NCI-H526 (cell line): Measurements from ENCODE around the gene SELENOH.

Experiments used
- DNase-seq, 2 experiments: peaks; one replicate each; lab custom pipeline; 2025; lab: John Stamatoyannopoulos, UW

Gene SELENOH

GRCh38 chr11:57781529-57781943 lies 40.2 kb downstream of the SELENOH start:
- no peak for DNase-seq

- DNase-seq, result no peak
Observed at GRCh38 chr11:57785072-57785471, 43.8 kb downstream of the SELENOH start.

- DNase-seq, result no peak
Observed at GRCh38 chr11:57786436-57786835, 45.1 kb downstream of the SELENOH start.

- DNase-seq, result no peak
Observed at GRCh38 chr11:57787006-57787604, 45.8 kb downstream of the SELENOH start.

DNA sequence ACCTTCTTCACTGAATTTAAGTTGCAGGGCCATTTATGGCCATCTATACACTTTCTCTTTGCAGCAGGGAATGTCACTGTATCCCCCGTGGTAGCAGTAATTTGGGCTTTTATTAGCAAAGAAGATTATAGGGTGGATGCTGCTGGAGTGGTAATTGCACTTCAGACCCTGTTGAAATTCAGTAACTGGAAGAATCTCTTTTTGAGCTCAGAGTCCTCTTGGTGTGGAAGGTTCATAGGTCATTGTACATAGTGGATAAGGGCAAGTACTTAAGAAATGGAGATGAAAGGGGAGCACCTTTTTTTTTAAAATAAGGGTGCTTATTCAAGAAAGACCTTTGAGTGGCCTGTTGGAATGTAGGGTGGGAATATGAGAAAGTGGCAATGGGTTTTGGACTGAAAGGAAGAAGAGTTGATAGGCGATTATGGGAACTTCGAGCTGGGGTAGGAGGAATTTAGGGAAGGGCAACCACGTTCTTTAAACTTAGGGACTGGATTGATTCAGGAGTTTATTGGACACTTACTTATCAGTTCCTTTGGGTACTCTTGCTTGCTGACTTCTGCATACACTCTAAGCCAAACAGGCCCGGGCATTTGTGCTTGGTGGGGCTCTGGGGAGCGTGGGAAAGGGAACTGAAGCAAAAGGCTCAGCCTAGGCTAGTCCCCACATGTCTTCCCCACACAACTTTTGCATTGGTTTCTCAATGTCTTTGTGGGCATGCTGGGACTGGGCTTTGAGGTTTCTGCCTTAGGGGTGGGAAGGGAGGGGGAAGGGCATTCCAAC lies 46.8 kb downstream of the SELENOH start:
- DNase-seq, result no peak

DNA sequence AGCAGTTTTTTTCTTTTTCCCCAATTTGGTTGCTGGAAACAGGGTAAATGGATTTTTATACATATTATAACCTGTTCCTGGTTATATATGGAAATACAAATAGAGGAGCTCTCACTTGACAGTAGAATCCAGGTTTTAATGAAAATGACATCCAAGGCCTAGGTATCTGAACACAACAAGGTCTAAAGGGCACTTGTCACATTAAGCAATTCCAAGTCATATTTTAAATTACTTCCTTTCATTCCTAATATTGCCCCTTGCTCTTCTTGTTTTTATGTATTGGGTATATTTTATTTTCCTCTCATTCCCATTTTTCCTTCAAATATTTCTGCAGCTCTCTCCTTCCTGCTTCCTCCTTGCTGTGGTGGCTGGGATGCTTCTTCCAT lies 47.4 kb downstream of the SELENOH start:
- no peak for DNase-seq

DNA sequence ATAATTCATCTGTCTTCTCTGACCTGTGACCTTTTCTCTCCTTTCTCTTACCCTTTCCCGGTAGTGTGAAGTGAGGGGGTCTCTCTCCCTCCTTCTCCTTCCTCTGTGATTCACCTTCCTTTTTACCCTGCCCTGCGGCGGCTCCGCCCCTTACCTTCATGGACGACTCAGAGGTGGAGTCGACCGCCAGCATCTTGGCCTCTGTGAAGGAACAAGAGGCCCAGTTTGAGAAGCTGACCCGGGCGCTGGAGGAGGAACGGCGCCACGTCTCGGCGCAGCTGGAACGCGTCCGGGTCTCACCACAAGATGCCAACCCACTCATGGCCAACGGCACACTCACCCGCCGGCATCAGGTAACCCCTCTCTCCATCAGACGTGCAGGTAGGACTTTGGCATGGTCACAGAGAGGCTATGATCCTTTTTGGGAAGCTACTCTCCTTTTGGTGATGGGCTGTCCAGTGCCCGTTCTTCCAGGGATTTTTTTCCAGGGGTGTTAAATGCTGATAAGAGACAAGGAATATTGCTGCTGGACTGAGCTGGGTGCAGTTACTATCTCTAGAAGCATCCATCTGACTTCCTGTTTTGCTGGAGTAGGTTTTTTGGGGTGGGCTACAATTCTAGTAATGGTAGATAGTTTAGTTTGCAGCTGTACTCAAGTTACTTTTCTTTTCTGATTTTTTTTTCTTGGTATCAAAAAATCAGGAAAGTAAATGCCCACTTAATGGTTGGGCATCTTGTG lies 50.2 kb downstream of the SELENOH start:
- DNase-seq, result no peak

GRCh38 chr11:57792060-57792541 lies 50.8 kb downstream of the SELENOH start:
- no peak for DNase-seq

DNA sequence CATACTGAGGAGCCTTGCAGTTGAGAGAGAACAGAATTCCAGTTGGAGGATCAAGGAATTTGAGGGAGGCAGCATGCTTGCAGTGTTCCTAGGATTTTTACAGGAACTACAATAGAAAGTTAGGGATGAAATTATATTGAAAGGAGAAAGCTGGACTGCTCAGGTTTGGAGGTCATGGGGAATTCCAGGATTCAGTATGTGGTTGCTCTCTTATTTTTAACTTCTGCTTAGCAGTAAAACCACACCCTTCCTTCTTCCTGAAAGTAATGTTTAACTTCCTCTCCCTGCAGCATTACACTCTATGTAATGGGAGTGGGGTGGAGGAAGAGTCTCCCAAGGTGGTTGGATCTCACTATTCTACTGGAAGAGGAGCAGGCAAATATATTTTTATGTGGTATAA lies 51.6 kb downstream of the SELENOH start:
- DNase-seq, result no peak
